ENCODE measurements around the gene DNAJA2. TPM values are rescaled to one million over a fixed set of nuclear protein-coding genes. Genes with fewer than 3 reads are reported as not detected.

Gene DNAJA2
- total RNA-seq, 2 donors from 2014 or later, result 46.9 to 47.8 TPM

GRCh38 chr16:46908540-46909372 is 64.7 kb downstream of the DNAJA2 start:
- no peak for DNase-seq (ENCODE audit: low spot score)
- intact Hi-C loops (cut with DNase I), result loop anchor here in 1 of 2 donors (2.0 kb wide), 1 partner anchor 54 kb away; no protein-coding TSS in a partner anchor

GRCh38 chr16:46907061-46907774 is 66.3 kb downstream of the DNAJA2 start:
- intact Hi-C loops (cut with DNase I), result loop anchor here (1.0 to 2.0 kb wide), 2 partner anchors 23 to 52 kb away; partner anchors contain the start of gene GPT2 (in 1 of the 2)
- DNase-seq (ENCODE audit: low spot score), result no peak

GRCh38 chr16:46906360-46907060 is 67.0 kb downstream of the DNAJA2 start:
- DNase-seq (ENCODE audit: low spot score), result no peak
- intact Hi-C loops (cut with DNase I), result loop anchor here (1.0 to 2.0 kb wide), 2 partner anchors 22 to 52 kb away; partner anchors contain the start of gene GPT2 (in 1 of the 2)

Other genes with a start within 250 kb of the DNAJA2 start
- under 1 TPM; 0.29 to 0.97 TPM for gene MYLK3, start 225.3 kb downstream of the DNAJA2 start, total RNA-seq
- gene C16orf87, start 142.5 kb downstream of the DNAJA2 start, total RNA-seq, result 1 to 10 TPM; 6.4 to 9.4 TPM
- 1 to 10 TPM; 3.3 to 4.5 TPM for gene GPT2, start 89.3 kb downstream of the DNAJA2 start, total RNA-seq
- gene NETO2, start 170.3 kb upstream of the DNAJA2 start, total RNA-seq, result 1 to 10 TPM; 1.3 to 2.6 TPM